GM03348 (cell line): ENCODE data around the gene PNN.
"Not testable (repeated sequence)": the region's sequence is repeated elsewhere in the genome, so short reads cannot be mapped to it uniquely, and the experiment has no call there.

Experiments used
- DNase-seq: peaks from one replicate; pipeline ENCODE4 v3.0.0; 2012; ENCODE audit warnings: low spot score

PNN gene

DNA sequence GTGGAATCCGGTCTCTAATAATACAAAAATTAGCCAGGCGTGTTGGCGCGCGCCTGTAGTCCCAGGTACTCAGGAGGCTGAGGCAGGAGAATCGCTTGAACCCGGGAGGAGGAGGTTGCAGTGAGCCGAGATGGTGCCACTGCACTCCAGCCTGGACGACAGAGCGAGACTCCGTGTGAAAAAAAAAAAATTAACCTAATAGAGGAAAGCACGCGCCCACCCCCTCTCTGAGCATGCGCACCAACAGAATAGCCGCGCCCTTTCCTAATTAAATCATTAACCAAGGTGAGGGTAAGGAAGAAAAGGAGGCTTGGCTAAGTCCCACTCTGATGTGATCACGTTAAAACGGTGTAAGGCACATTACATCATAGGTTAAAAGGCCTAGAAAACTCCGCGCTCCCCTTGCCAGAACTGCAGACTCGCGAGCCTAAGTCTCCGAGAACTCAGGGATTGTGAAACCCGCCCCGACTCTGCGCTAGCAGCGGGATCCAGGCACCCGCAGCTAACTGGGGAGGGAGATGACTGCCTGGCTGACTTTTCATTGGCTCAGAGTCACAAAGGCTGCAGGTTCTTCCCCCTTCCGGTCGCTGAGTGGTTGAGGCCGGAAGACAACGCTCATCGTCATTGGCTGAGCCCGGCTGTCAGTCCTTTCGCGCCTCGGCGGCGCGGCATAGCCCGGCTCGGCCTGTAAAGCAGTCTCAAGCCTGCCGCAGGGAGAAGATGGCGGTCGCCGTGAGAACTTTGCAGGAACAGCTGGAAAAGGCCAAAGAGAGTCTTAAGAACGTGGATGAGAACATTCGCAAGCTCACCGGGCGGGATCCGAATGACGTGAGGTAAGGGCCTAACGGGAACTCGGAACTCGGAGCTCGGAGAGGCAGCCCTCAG lies at the start of gene PNN:
PNN (plus strand) TSS at position 695 of the 885 bp plus-strand sequence; CDS start at position 721, 26 bp downstream.
- DNase-seq = peak; percentile 98

DNA sequence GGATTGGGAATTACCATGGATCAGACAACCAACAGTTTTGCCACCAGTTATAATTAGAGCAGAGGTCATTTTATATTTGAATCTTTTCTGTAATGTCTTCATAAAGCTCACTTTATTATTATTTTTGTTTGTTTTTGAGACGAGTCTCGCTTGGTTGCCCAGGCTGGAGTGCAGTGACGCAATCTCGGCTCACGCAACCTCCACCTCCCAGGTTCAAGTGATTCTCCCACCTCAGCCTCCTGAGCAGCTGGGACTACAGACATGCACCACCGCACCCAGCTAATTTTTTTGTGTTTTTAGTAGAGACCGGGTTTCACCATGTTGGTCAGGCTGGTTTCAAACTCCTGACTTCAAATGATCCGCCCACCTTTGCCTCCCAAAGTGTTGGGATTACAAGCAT lies 37.2 kb upstream of the PNN start:
- not testable (repeated sequence) for DNase-seq

DNA sequence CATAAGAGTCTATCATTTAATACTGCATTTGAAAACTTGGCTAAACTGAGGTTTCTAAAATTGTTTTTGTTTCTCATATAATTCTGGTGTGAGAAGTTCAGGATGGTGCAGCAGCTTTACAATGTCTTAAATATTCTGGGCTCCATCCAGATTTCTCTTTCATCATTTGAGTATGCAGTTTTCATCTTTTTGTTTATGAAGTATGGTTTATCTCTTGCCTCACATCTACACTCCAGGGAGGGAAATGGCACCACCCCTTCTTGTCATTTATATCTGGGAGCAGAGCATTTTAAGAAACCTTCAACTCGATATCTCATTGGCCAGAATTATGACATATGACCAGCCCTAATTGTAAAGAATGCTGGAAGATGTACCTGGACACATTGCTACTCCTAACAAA lies 36.6 kb upstream of the PNN start:
- DNase-seq = no peak

DNA sequence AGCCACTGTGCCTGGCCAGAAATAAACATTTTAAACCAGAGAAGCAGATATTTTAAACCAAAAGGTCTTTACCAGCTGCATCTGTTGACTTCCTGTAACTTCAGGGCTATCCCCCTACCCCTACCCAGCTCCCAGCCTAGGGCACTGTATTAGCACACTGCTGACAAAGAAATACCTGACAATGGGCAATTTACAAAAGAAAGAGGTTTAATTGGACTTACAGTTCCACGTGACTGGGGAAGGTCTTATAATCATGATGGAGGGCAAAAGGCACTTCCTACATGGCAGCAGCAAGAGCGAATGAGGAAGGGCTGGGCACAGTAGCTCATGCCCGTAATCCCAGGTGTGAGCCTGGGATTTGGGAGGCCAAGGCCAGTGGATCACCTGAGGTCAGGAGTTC lies 34.9 kb upstream of the PNN start:
- DNase-seq = no peak

GRCh38 chr14:39141623-39142022 lies 33.4 kb upstream of the PNN start:
- DNase-seq = not testable (repeated sequence)

GRCh38 chr14:39143226-39143625 lies 31.8 kb upstream of the PNN start:
- DNase-seq = not testable (repeated sequence)

- no peak for DNase-seq
Observed at GRCh38 chr14:39145266-39145966, 29.6 kb upstream of the PNN start.

DNA sequence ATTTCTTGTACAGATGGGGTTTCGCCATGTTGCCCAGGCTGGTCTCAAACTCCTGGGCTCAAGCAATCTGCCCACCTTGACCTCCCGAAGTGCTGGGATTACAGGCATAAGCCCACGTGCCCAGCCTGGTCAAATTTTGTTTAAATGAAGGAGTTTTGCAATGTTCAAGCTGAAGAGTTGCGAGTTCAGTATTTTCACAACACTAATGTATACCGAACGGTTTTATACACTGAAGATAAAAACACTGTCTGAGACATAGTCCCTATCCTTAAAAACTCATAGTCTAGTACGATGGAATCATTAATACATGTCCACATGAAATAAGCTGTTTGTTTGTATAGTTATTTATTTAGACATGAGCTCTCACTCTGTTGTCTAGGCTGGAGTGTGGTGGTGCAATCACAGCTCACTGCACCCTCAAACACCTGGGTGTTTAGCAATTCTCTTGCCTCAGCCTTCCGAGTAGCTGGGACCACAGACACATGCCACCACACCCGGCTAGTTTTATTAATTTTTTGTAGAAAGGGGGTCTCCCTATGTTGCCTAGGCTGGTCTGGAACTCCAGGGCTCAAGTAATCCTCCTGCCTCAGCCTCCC lies 20.4 kb upstream of the PNN start:
- no peak for DNase-seq

- no peak for DNase-seq
Observed at GRCh38 chr14:39157491-39157890, 17.6 kb upstream of the PNN start.

GRCh38 chr14:39158222-39158858 lies 16.7 kb upstream of the PNN start:
- DNase-seq = no peak

DNA sequence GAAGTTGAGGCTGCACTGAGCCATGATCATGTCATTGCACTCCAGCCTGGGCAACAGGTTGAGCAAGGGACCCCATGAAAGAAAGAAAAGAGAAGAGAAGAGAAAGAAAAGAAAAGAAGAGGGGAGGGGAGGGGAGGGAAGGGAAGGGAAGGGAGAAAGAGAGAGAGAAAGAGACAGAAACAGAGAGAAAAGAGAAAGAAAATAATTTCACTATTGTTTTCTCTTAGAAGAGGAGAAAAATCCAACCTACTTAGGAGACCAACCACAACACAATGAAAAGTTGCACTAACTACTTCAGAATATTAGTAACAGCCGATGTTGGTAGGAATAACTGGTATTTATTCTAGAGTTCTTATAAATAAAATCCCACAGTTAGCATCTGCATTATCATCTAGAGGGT lies 14.6 kb upstream of the PNN start:
- DNase-seq = no peak

- not testable (repeated sequence) for DNase-seq
Observed at GRCh38 chr14:39167797-39168320, 7.2 kb upstream of the PNN start.

DNA sequence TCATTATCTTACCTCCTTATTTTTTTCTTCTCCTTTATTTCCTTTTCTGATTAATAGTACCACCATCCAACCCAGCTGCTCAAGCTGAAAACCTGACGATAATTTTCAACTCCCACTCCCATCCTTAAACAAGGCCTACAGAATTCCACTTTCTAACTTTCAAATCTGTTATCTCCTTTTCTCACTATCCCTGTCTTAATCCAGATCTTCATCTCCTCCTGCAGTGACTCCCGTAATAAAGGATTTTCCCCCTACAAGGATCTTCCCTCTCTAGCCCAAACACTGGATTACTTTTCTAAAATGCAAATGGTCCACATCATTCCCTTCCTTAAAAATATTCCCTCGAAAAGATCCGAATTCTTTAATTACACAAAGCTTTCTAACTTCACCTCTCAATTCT lies 6.5 kb upstream of the PNN start:
- DNase-seq = no peak

GRCh38 chr14:39169541-39169900 lies 5.5 kb upstream of the PNN start:
- DNase-seq = peak; percentile 18

DNA sequence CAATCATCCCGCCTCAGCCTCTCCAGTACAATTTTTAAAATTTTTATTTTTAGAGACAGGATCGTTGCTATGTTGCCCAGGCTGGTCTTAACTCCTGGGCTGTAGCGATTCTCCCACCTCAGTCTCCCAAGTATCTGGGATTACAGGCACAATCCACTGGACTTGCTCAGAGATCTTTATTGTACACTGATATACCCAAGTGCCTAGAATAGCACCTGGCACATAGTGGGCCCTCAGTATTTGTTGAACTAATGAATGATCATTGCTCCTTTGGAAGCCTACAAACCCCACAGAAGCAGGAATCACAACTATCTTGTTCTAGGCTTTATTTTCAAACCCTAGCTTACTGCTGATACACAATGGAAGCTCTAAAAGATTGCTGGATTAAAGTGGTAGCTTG lies 1.9 kb upstream of the PNN start:
- DNase-seq = no peak

DNA sequence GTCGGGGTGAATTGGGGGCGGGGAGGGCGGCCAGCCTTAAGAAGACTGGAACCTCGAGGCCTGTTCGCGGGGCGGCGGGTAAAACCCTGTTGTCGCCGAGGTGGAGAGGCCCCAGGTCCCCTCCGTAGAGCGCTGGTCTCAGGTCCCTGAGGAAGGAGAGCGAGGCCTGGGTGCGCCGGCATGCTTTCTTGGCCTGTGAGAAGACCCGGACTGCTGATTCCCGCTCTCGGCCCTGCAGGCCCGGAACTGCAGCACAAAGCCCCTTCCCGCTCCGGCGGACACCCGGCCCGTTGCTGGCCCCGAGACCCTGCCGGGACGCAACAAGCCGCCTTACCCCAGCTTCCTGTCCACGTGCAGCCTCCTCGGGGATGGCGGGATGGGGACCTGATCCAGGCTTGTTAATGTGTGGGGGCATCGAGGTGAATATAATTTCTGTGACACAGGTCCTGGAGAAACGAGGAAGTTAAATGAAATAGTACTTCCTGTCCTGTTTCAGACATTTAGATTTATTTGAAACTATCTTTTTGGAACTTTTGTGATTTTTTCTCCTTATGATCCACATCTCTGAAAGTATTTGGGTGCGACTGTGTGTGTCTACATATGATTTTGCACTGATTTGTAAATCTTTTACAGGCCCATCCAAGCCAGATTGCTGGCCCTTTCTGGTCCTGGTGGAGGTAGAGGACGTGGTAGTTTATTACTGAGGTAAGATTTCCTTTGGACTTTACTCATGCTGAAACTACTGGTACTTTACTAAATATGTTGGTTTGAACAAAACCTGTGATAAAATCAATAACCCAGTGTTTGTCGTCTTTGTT lies 600 bp downstream of the PNN start:
- DNase-seq = peak; percentile 37

GRCh38 chr14:39176263-39177167 lies 1.5 kb downstream of the PNN start:
- no peak for DNase-seq

DNA sequence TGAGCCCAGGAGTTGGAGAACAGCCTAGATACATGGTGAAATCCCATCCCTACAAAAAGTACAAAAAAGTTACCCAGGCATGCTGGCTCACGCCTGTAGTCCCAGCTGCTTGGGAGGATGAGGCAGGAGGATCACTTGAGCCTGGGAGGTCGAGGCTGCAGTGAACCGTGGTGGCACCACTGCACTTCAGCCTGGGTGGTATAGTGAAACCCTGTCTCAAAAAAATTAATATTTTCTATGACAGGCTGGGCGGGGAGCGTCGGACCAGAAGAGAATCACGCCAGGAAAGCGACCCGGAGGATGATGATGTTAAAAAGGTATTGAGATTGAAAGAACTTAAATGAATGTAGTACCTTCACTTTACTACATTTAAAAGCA lies 2.1 kb downstream of the PNN start:
- no peak for DNase-seq

DNA sequence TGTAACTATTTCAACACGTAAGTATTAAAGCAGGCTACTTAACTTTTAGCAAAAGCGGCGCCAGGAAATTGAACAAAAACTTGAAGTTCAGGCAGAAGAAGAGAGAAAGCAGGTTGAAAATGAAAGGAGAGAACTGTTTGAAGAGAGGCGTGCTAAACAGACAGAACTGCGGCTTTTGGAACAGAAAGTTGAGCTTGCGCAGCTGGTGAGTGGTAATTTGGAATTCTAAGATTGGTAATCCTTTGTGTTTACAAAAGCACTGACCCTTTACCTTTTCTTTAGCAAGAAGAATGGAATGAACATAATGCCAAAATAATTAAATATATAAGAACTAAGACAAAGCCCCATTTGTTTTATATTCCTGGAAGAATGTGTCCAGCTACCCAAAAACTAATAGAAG lies 4.0 kb downstream of the PNN start:
- no peak for DNase-seq

- DNase-seq = no peak
Observed at GRCh38 chr14:39180553-39180952, 5.5 kb downstream of the PNN start.
